T-helper 1 cell treated with Interleukin-12 subunit alpha and Interleukin-12 subunit beta and Interleukin-4 antibody, amounts not matched to agents 30 ng/mL and 1 ng/mL, for 36 hours (primary cell): ENCODE results near the gene CPSF6. TPM values are rescaled to one million over a fixed set of nuclear protein-coding genes. Genes with fewer than 3 reads are reported as not detected.
"Not testable (repeated sequence)": the region's sequence is repeated elsewhere in the genome, so short reads cannot be mapped to it uniquely, and the experiment has no call there.

ENCODE experiments used
- intact Hi-C: fragments of 100-400 bp; cut with micrococcal nuclease; formaldehyde crosslinking; loops from one replicate; pipeline ENCODE4 v1.15.1; 2024
- total RNA-seq: library from RNA; stranded (reverse); gene quantifications from 2 replicates; pipeline ENCODE4 v1.2.3, GENCODE V29; 2022

Gene CPSF6
- total RNA-seq, 1 donor from 2014 or later, result 96.2 TPM

DNA sequence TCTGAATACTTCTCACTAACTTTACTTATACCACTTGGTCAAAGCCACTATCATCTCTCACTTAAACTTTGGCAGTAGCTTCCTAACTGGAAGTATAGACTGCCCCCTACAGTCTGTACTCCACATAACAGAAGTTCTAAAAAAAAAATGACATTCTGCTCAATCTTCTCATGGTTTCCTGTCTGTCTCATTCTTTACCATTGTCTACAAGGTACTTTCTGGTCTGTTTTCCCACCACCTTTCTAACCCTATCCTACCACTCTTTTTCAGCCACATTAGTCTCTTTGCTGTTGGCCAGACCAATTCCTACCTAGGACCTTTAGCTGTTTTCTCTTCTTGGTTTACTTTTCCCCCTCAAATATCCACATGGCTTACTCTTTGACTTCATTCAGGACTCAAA is 14.7 kb downstream of the CPSF6 start:
- intact Hi-C loops, result loop anchor here (1.0 to 5.0 kb wide), 4 partner anchors 15 to 422 kb away; partner anchors contain the start of gene CPSF6

DNA sequence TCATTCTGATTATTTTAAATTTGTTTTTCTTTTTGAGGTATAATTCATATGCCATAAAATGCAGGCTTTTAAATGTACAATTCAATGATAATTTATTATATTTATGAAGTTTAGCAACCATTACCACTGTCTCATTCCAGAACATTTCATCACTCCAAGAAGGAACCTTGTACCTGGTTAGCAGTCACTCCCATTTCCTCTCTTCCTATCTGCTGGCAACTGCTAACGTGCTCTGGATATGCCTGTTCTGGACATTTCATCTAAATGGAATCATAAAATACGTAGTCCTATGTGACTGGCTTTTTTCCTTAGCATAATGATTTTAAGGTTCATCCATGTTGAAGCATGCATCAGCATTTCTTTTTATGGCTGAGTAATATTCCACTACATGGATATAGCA is 15.5 kb downstream of the CPSF6 start:
- intact Hi-C loops, result loop anchor here (1.0 to 5.0 kb wide), 4 partner anchors 16 to 423 kb away; partner anchors contain the start of gene CPSF6

DNA sequence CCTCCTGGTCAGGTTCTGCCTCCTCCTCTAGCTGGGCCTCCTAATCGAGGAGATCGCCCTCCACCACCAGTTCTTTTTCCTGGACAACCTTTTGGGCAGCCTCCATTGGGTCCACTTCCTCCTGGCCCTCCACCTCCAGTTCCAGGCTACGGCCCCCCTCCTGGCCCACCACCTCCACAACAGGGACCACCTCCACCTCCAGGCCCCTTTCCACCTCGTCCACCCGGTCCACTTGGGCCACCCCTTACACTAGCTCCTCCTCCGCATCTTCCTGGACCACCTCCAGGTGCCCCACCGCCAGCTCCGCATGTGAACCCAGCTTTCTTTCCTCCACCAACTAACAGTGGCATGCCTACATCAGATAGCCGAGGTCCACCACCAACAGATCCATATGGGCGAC is 19.3 kb downstream of the CPSF6 start:
- intact Hi-C loops, result no loop called here

DNA sequence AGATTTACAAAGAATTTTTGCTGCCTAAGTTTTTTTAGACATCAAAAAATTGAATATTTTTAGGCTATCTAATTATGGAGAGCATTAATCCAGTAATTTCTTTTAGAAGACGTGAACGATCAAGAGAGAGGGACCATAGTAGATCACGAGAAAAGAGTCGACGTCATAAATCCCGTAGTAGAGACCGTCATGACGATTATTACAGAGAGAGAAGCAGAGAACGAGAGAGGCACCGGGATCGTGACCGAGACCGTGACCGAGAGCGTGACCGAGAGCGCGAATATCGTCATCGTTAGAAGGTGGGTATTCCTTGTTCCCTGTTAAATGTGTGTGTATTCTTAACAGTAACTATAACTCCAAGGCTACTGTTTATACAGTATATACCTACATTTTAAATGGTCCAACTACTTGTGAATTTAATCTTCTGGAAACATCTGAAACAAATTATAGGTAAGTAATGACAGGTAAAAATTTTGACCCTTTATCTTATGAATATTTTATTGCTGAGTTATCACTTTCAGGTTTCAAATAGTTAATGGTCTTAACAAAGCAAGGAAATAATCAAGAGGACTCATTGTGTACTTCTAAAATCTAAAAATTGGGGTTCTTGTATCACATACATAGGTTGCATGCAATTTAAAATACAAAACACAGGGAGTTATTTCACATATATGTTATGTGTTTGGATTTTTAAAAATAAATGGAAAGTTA is 23.1 kb downstream of the CPSF6 start:
- intact Hi-C loops, result no loop called here

GRCh38 chr12:69265205-69265604 is 25.8 kb downstream of the CPSF6 start:
- intact Hi-C loops, result no loop called here

- intact Hi-C loops, result not testable (repeated sequence)
Observed at GRCh38 chr12:69265633-69266032, 26.3 kb downstream of the CPSF6 start.

DNA sequence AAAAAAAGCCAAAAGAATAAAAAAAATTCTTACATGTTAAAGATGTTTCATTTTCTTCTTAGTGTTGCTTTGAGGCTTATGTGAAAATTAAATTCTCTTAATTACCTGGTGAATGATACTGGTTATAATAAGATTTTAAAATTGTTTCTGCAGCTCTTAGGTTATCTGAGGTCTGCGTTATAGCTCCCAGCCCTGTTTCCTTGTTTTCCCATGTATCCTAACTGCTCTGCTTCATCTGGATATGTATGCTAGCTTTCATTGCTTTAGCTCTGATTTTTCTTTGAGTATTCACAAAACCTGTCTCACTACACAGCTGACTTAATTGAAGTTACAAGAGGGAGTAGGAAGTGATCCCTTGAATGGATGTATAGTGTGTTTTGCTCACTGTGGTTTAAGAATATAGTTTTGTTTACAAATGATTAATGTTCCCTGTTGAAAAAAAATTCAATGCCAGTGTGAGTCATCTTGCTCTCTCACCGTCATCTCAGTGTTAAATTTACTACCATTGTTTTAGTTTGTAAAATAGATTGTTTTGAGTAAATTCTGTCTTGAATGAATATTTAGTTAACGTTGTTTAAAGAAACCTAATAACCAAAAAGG is 26.8 kb downstream of the CPSF6 start:
- intact Hi-C loops, result no loop called here

DNA sequence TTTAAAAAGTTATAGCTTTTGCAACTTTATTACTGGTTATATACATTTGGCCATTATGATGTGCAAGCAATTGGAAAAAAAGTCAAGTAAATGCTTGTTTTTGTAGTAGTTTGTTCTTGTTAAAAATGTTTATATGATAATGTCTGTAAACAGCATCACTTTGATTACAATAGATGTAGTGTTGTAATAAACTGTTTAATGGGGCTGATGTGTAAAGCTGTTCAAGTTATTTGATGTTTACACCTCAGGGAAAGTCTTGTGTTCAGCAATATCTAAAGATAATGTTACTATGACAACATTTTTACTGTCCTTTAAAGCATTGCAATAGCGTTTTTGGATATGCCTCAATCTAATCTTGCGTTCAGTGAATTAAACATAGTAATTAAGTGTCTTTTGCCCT is 30.4 kb downstream of the CPSF6 start:
- intact Hi-C loops, result no loop called here

DNA sequence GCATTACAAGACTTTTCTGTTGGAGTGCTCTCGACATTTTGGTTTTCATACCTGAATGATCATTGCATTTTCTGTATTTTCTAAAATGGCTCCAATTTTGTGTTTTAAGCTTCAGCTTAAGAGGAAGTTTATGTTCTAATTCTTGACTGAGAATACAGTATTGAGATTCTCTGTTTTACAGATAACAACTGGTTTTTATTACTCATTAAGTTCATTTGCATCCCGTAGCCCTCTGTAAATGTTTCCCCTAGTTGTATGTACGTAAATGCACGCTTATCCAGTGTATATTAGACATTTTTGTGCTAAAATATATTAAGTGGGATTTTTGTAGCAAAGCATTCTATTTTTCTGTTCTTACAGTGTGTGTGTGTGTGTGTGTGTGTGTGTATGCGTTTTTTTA is 33.1 kb downstream of the CPSF6 start:
- intact Hi-C loops, result no loop called here

- intact Hi-C loops, result no loop called here
Observed at GRCh38 chr12:69274861-69275260, 35.5 kb downstream of the CPSF6 start.

DNA sequence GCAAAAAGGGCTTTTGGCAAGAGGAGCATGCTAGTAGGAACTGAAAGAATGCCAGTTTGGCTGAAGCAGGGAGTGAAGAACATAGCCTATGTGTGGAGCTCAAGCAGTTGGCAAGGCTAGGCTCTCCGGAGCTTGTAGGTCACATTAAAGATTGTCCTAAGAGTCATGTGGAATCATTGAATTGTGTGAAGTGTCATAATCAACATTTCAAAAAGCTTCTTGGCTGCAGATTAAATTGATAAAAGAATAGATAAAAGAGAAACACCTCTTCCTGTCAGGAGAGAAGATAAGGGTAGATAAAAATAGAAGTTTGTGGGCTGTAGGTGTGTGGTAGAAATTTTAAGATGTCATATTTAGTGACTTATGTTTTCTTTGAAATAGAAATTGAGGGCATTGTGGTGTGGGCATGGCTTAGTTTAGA is 36.1 kb downstream of the CPSF6 start:
- intact Hi-C loops, result no loop called here

DNA sequence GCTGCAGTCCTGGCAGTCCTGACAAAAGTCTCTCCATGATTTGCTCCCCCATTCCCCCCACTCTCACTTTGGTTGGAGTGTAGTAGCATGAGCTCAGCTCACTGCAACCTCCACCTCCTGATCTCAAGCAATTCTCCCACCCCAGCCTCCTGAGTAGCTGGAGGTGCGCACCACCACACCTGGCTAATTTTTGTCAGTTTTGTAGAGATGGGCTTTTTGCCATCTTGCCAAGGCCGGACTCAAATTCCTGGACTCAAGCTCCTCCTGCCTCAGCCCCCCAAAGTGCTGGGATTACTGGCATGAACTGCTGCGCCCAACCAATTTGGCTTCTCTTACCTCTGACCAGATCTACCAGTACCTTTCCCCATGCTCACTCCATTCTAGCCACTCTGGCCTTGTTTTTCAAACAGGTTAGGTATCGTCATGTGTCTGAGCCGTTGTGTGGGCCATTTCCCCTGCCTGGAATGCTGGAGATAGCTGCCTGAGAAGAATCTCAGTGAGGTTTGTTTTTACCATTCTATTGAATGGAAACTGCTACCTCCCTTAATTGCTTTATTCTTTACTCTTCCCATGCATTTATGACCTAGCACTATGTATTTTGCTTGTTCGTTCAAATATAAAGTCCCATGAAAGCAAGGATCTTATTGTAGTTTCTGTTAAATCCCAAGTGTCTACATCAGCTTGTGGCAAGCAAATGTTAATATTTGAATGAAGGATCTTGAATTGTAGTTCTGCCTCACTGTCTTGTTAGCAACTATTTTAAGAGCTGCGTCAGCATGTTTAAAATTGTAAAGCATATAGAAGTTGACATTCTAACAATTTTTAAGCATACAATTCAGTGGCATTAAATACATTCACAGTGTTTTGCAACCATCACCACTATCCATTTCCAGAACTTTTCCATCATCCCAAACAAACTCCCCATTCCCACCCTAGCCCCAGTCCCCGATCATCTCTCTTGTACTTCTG is 39.7 kb downstream of the CPSF6 start:
- intact Hi-C loops, result no loop called here

DNA sequence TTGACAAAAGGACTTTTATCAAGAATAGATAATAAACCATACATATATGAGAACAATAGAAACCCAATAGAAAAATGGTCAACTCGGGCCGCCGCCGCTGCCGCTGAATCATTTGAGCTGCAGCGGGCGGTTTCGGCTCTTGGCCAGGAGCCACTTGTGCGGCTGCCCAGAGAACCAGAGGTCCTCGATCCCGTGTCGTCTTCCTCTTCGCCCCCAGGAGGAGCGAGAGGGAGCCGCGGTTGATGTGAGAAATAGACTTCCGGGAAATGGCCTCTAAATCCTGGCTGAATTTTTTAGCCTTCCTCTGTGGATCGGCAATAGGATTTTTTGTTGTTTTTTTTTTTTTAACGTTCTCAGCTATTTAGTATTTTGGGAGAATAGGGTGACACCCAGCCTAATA is 44.8 kb downstream of the CPSF6 start:
- intact Hi-C loops, result no loop called here

- intact Hi-C loops, result no loop called here
Observed at GRCh38 chr12:69287556-69287955, 48.2 kb downstream of the CPSF6 start.

- intact Hi-C loops, result loop anchor here (1.0 kb wide), 5 partner anchors 41 to 349 kb away; partner anchors contain the start of gene CCT2
Observed at GRCh38 chr12:69290545-69291277, 51.3 kb downstream of the CPSF6 start.

GRCh38 chr12:69291278-69291593 is 51.9 kb downstream of the CPSF6 start:
- intact Hi-C loops, result loop anchor here (1.0 kb wide), 5 partner anchors 40 to 348 kb away; partner anchors contain the start of gene CCT2

- intact Hi-C loops, result no loop called here
Observed at GRCh38 chr12:69298133-69298532, 58.8 kb downstream of the CPSF6 start.

DNA sequence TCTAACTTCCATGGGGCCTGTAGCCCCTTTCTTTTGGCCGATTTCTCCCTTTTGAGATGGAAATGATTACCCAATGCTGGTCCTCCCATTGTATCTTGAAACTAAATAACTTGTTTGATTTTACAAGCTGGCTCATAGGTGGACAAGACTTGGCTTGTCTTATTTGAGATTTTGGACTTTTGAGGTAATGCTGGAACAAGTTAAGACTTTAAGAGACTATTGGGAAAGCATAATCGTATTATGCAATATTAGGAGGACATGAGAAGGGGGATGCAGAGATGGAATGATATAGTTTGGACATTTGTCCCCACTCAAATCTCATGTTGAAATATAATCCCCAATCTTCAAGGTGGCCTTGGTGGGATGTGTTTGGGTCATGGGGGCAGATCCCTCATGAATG is 59.6 kb downstream of the CPSF6 start:
- intact Hi-C loops, result no loop called here

DNA sequence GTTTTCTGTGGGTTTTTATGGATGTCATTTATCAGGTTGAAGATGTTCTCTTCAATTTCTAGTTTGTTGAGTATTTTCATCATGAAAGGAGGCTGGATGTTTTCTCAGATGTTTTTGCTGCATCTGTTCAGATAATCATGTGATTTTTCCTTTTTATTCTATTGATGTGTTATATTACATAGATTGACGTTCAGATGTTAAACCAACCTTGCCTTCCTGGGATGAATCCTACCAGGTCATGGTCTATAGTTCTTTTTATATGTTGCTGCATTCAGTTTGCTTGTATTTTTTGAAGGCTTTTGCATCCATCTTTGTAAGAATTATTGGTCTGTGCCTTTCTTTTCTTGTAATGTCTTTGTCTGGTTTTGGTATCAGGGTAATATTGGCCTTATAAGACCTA is 64.9 kb downstream of the CPSF6 start:
- intact Hi-C loops, result no loop called here

DNA sequence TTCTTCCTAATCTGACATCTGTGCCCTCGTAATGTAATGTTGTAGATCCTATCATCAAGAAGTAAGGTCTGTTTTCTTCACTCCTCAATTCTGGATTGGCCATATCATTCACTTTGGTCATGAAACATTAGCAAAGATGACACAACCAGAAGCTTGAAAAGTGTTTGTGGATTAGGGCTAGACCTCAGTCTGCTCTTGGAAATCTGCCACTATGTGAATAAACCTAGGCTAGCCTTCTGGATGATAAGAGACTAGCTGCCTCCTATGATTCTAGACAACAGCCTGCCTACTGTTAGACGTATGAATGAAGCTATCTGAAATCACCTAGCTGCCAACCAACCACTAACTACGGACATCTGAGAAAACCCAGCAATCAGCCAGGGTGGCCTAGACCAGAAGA is 70.1 kb downstream of the CPSF6 start:
- intact Hi-C loops, result no loop called here

DNA sequence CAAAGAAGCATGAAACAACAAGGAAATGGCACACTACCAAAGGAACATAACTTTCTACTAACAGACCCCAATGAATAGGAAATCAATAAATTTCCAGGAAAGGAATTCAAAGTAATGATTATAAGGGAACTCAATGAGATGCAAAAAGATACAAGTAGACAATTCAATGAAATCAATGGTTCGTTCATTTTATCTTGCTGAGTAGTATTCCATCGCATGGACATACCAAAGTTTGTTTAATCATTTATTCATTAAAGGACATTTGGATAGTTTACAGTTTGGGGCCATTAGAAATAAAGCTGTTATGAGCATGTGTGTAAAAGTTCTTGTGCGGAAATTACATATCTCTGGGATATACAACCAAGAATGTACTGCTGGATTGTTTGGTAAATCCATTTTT is 73.8 kb downstream of the CPSF6 start:
- intact Hi-C loops, result no loop called here
